ENCODE measurements around the gene PCAT7.
"Not testable (repeated sequence)": the region's sequence is repeated elsewhere in the genome, so short reads cannot be mapped to it uniquely, and the experiment has no call there.

DNA sequence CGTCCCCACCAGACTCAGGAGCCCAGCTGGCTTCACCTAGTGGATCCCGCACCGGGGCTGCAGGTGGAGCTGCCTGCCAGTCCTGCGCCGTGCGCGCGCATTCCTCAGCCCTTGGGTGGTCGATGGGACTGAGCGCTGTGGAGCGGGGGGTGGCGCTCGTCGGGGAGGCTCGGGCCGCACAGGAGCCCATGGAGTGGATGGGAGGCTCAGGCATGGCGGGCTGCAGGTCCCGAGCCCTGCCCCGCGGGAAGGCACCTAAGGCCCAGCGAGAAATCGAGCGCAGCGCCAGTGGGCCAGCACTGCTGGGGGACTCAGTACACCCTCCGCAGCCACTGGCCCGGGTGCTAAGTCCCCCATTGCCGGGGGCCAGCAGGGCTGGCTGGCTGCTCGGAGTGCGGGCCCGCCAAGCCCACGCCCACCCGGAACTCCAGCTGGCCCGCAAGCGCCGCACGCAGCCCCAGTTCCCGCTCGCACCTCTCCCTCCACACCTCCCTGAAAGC lies 36.2 kb downstream of the PCAT7 start:
- TF ChIP-seq EZH2 (IDR thresholded peaks at IDR 0.05; ENCODE audit: borderline replicate concordance, insufficient read depth, low read length, poor library complexity, severe bottlenecking); EP300 (conservative IDR thresholded peaks at IDR 0.05; ENCODE audit: poor library complexity, severe bottlenecking); POLR2AphosphoS5 (IDR thresholded peaks at IDR 0.05); CTCF (IDR thresholded peaks at IDR 0.05; ENCODE audit: poor library complexity, severe bottlenecking): not testable (repeated sequence)

All from neural cell (in vitro differentiated cells).